GM19035 (cell line): ENCODE results near the gene MSLN.
"Not testable (repeated sequence)": the region's sequence is repeated elsewhere in the genome, so short reads cannot be mapped to it uniquely, and the experiment has no call there.

Experiments used
- ATAC-seq: cut with Tn5 transposase; IDR thresholded peaks from one replicate; pipeline ENCODE4 v1.9.1; 2021; ENCODE audit not compliant: unreplicated experiment

MSLN gene

DNA sequence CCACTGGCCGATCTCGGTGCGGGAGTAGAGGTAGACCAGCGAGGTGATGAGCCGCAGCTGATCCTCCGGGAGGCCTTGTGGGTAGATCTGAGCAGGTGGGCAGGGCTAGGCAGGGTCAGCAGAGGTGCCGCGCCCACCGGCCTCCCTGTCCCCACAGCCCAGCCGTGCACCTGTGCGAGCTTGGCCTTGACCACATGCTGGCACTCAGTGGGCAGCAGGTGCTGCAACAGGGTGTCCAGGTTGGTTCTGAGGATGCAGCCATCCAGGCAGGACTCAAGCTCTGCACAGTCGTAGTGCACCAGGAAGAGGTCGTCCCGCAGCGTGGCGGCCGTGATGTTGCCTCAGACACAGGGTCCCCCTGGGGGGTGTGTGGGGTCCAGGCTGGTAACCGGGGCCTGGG lies 12.4 kb downstream of the MSLN start:
- no peak for ATAC-seq

- no peak for ATAC-seq
Observed at GRCh38 chr16:774086-775001, 13.8 kb downstream of the MSLN start.

GRCh38 chr16:775236-775796 lies 14.8 kb downstream of the MSLN start:
- no peak for ATAC-seq

- ATAC-seq: not testable (repeated sequence)
Observed at GRCh38 chr16:776298-776697, 15.8 kb downstream of the MSLN start.

DNA sequence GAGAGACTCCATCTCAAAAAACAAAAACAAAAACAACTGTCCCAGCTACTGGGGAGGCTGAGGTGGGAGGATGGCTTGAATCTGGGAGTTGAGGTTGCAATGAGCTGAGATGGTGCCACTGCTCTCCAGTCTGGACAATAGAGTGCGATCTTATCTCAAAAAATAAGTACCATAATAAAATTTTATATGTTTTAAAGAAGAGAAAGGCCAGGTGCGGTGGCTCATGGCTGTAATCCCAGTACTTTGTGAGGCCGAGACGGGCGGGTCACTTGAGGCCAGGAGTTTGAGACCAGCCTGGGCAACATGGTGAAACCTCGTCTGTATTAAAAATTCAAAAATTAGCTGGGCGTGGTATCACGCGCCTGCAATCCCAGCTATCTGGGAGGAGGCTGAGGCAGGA lies 16.3 kb downstream of the MSLN start:
- no peak for ATAC-seq

GRCh38 chr16:777826-778225 lies 17.3 kb downstream of the MSLN start:
- no peak for ATAC-seq

DNA sequence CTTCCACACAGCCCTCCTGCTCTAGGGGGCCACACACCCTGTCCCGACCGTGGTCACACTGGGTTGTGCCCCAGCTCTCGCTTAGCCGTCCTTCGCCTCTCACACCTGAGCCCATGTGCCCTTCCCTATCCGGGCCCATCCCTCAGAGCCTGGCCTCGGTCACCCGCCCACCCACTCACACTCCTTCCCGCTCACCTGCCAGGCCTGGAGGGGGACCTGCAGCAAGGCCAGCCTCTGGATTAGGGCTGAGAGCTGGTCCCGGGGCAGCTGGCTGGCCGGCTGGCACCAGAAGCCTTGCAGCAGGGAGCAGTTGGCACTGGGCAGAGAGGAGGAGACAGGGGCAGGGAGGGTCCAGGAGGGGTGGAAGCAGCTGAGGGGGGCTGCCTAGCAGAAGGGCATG lies 17.9 kb downstream of the MSLN start:
- ATAC-seq: no peak

- no peak for ATAC-seq
Observed at GRCh38 chr16:778909-779527, 18.5 kb downstream of the MSLN start.

GRCh38 chr16:779561-779960 lies 19.0 kb downstream of the MSLN start:
- no peak for ATAC-seq

DNA sequence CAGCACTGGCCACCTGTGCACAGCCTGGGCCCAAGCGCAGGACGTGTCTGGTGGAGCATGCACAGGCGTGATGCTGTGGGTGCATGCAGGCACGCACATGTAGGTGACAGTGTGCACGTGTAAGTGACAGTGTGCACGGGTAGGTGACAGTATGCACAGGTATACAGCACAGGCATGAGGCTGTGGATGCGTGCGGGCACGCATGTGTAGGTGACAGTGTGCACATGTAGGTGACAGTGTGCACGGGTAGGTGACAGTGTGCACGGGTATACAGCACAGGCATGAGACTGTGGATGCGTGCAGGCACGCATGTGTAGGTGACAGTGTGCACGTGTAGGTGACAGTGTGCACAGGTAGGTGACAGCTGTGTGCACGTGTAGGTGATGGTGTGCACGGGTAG lies 19.8 kb downstream of the MSLN start:
- no peak for ATAC-seq

- no peak for ATAC-seq
Observed at GRCh38 chr16:781346-782010, 20.9 kb downstream of the MSLN start.

GRCh38 chr16:782258-782657 lies 21.7 kb downstream of the MSLN start:
- no peak for ATAC-seq

DNA sequence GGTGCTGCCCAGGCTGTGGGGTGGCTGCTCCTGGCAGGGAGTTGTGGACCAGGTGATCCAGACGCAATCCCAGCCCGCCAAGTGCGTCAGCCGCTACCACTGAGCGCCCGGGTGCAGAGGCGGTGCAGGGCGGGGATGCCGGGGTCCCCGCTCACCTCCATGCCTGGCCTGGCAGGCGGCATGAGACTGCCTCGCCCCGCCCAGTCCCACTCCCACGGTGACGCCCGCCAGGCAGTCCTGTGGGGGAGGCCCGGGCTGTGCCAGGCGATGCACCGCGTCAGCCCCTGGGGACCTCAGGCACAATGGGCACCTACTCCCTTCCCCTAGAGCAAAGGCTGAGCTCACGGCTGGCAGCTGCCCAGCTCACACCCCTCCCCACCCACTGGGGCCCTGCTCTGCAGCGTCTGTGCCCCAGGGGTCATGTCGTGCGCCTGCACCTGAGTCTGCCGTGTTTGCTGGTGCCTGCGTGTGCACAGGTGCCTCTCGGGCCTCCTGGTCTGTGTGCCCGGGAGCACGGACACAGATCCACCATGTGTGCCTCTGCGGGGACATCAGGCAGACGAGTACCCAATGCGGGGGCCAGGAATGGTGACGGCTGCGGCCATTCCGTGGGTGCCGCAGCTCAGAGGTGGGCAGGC lies 22.4 kb downstream of the MSLN start:
- ATAC-seq: no peak

GRCh38 chr16:783404-784161 lies 23.0 kb downstream of the MSLN start:
- ATAC-seq: no peak

DNA sequence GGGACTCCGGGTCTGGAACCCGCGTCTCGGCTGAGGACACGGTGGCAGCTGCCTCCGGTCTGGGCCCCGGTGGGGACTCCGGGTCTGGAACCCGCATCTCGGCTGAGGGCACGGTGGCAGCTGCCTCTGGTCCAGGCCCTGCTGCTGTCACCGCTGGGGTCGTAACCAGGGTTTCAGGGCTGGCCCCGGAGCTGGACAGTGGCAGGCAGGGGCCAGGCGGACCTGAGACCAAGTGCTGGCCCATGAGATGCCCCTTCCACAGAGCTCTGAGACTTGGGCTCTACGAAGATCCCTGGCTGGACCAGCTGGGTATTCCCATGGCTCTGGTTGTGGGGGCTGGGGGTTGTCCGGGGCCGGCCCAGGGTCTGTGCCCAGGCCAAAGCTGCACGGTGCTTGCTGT lies 23.9 kb downstream of the MSLN start:
- ATAC-seq: no peak

DNA sequence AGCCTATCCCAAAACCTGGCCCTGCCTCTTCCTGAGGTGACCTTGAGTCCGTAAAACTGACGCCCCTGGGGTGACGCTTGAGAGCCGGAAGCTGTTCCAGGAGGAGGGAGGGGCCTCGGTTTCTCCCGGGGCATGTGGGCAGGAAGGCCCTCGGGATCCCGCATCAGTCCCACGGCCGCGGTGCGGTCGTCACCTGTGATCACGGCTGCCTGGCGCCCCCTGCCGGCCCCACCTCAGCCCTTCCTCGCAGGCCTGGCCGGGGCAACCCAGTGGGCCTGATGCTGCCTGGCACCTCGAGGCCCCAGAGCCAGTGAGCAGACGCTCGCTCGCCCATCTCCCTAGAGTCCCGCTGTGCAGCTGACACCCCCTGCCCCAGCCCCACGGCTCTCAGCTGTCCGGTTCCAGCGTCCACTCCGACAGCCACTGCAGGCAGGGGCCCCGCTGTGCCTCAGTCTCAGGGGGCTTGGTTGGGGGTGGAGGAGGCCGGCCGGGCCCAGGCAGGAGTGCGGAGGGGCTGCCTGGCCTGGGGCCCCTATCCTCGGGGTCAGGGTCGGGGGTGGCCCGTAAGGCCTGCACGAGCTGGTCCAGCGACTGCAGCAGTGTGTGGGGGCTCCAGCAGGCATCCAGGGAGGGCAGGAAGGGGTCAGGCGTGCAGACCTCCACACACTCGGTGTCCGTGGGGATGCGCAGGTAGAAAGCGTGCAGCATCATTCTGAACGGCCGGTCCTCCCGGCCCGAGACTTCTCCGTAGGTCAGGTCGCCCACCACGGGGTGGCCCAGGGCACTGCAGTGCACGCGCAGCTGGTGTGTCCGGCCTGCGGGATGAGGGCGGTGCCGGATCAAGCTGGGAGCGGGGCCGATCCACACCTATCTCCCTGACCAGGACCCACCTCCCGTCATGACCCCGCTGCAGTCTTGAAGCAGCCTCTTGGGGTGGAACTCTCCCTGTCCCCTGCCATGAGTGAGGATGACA lies 25.3 kb downstream of the MSLN start:
- ATAC-seq: no peak

- no peak for ATAC-seq
Observed at GRCh38 chr16:787321-787966, 26.9 kb downstream of the MSLN start.

DNA sequence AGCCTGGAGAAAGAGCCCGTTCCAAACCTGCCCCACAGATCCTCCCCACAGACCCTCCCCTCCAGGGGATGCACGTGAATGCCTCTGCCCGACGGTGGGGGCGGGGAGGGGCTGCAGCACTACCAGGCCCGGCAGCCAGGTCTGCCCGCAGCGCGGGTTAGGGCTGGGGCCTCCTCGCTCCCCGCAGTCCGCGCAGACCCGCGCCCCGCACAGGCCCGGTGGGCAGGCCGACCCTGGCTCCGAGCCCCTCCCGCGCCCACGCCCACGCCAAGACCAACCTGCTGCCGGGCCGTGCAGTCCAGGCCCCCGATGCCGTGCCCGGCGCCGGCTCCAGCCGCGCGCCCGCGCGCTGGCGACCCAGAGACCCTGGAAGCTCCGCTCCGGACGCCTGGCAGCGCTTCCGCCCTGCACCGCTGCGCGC lies 27.5 kb downstream of the MSLN start, which contains the start of gene RPUSD1:
Gene RPUSD1 (minus strand): TSS at position 404 of the 421 bp plus-strand sequence. CDS start 644 bp downstream, outside the sequence.
- peak; percentile 3 for ATAC-seq
